HEK293T (cell line): Measurements from ENCODE around the gene ANKDD1A.

Source experiments
- CTCF ChIA-PET: fragments of 350-600 bp; formaldehyde crosslinking; extraction: SDS; loops from one replicate; lab custom pipeline; 2021; ENCODE audit warnings: antibody characterized with exemption, inconsistent platforms; lab: Yijun Ruan, JAX
- POLR2A ChIA-PET: fragments of 350-600 bp; formaldehyde crosslinking; extraction: SDS; loops from one replicate; lab custom pipeline; 2020; ENCODE audit warnings: antibody characterized with exemption, inconsistent platforms; lab: Yijun Ruan, JAX
- DNase-seq: peaks from one replicate; pipeline ENCODE4 v3.0.0; 2012; ENCODE audit warnings: mixed read lengths; ENCODE audit errors: extremely low spot score
- ARNT ChIP-seq: fragments of 450-650 bp; IDR thresholded peaks from 2 replicates; pipeline ENCODE4 v1.6.1; 2017; ENCODE audit warnings: mild to moderate bottlenecking
- BHLHE40 ChIP-seq: fragments of 450-650 bp; IDR thresholded peaks from 2 replicates; pipeline ENCODE4 v1.6.1; 2016; ENCODE audit warnings: mild to moderate bottlenecking, moderate library complexity, borderline replicate concordance
- CTBP1 ChIP-seq: fragments of 450-650 bp; IDR thresholded peaks from 2 replicates; pipeline ENCODE4 v1.6.1; 2016; ENCODE audit warnings: borderline replicate concordance
- ELF4 ChIP-seq: fragments of 450-650 bp; IDR thresholded peaks from 2 replicates; pipeline ENCODE4 v1.6.1; 2017; ENCODE audit warnings: antibody characterized with exemption
- FOXA1 ChIP-seq: fragments of 450-650 bp; IDR thresholded peaks from 2 replicates; pipeline ENCODE4 v1.6.1; 2016; ENCODE audit warnings: mild to moderate bottlenecking
- FOXK2 ChIP-seq: fragments of 450-650 bp; IDR thresholded peaks from 2 replicates; pipeline ENCODE4 v1.6.1; 2016; ENCODE audit warnings: mild to moderate bottlenecking
- FOXM1 ChIP-seq: fragments of 450-650 bp; IDR thresholded peaks from 2 replicates; pipeline ENCODE4 v1.6.1; 2017; ENCODE audit warnings: mild to moderate bottlenecking, borderline replicate concordance
- HDGF ChIP-seq: fragments of 450-650 bp; IDR thresholded peaks from 2 replicates; pipeline ENCODE4 v1.6.1; 2017; ENCODE audit warnings: antibody characterized with exemption, borderline replicate concordance
- L3MBTL2 ChIP-seq: fragments of 450-650 bp; conservative IDR thresholded peaks from 2 replicates; pipeline ENCODE4 v1.6.1; 2016; ENCODE audit warnings: mild to moderate bottlenecking
- LEF1 ChIP-seq: fragments of 450-650 bp; IDR thresholded peaks from 2 replicates; pipeline ENCODE4 v1.6.1; 2017; ENCODE audit warnings: mild to moderate bottlenecking, borderline replicate concordance
- NFRKB ChIP-seq: fragments of 450-650 bp; IDR thresholded peaks from 2 replicates; pipeline ENCODE4 v1.6.1; 2016; ENCODE audit warnings: mild to moderate bottlenecking, moderate library complexity
- SP1 ChIP-seq: fragments of 450-650 bp; IDR thresholded peaks from 2 replicates; pipeline ENCODE4 v1.6.1; 2017
- SUZ12 ChIP-seq: fragments of 450-650 bp; IDR thresholded peaks from 2 replicates; pipeline ENCODE4 v1.6.1; 2016; ENCODE audit warnings: mild to moderate bottlenecking
- TARDBP ChIP-seq: fragments of 450-650 bp; IDR thresholded peaks from 2 replicates; pipeline ENCODE4 v1.6.1; 2016
- ZNF384 ChIP-seq: fragments of 450-650 bp; IDR thresholded peaks from 2 replicates; pipeline ENCODE4 v1.6.1; 2016
- TF ChIP-seq, protein P1 (sequence below): fragments of 450-650 bp; IDR thresholded peaks from 2 replicates; pipeline ENCODE4 v1.6.1; 2016

ANKDD1A gene

GRCh38 chr15:64911311-64912186 is at the start of gene ANKDD1A:
TSS of gene ANKDD1A (plus strand) at chr15:64911902. CDS start at chr15:64911931, 29 bp downstream.
- CTCF ChIA-PET = no interaction called here
- POLR2A ChIA-PET = interaction anchor here (0.9 to 1.9 kb wide), 2 partner anchors 17 to 18 kb away, joined by 4 to 7 read pairs; no protein-coding TSS in a partner anchor
- TF ChIP-seq LEF1 = no peak
- TF ChIP-seq ELF4 = no peak
- TF ChIP-seq HDGF = no peak
- no peak for TF ChIP-seq FOXA1
- TF ChIP-seq, protein P1, sequence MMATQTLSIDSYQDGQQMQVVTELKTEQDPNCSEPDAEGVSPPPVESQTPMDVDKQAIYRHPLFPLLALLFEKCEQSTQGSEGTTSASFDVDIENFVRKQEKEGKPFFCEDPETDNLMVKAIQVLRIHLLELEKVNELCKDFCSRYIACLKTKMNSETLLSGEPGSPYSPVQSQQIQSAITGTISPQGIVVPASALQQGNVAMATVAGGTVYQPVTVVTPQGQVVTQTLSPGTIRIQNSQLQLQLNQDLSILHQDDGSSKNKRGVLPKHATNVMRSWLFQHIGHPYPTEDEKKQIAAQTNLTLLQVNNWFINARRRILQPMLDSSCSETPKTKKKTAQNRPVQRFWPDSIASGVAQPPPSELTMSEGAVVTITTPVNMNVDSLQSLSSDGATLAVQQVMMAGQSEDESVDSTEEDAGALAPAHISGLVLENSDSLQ = no peak
- TF ChIP-seq SUZ12 = no peak
- TF ChIP-seq L3MBTL2 = no peak
- TF ChIP-seq BHLHE40 = no peak
- no peak for TF ChIP-seq TARDBP
- no peak for TF ChIP-seq CTBP1
- no peak for TF ChIP-seq SP1
- no peak for TF ChIP-seq ZNF384
- no peak for TF ChIP-seq FOXM1
- DNase-seq = peak; percentile 68

- ChIA-PET CTCF (no interaction called here), POLR2A (interaction anchor here (1.1 kb wide), 1 partner anchor 17 kb away, joined by 3 read pairs; no protein-coding TSS in a partner anchor)
- DNase-seq = no peak
- TF ChIP-seq NFRKB = no peak
- no peak for TF ChIP-seq FOXA1
- no peak for TF ChIP-seq TARDBP
- TF ChIP-seq, protein P1 = no peak
- no peak for TF ChIP-seq SUZ12
- TF ChIP-seq HDGF = no peak
- TF ChIP-seq ARNT = no peak
- no peak for TF ChIP-seq LEF1
- TF ChIP-seq ELF4 = no peak
These were observed 49.7 kb upstream of the ANKDD1A start for GRCh38 chr15:64861960-64862359.

DNA sequence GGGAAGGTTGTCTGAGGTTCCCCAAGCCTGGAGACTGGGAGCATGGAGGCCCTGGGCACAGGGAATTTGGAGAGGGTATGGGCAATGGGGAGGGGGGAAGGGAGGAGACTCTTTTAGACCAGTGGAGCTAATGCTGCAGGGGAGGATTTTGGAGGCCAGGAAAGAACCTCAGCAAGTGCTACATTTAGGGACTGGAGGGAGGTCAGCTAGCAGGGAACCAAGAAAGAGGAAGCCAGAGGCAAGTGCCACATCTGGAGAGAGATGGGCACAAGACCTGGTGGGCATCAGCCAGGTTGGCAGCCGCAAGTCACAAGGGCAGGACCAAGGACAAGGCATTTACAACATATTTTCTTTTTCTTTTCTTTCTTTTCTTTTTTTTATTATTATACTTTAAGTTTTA is 49.3 kb upstream of the ANKDD1A start:
- no peak for DNase-seq
- ChIA-PET POLR2A (interaction anchor here (1.1 kb wide), 1 partner anchor 16 kb away, joined by 3 read pairs; no protein-coding TSS in a partner anchor), CTCF (no interaction called here)
- TF ChIP-seq CTBP1 (no peak), FOXA1 (no peak), BHLHE40 (no peak), ARNT (no peak), ELF4 (no peak), LEF1 (no peak), SP1 (no peak), L3MBTL2 (no peak), HDGF (no peak), TARDBP (no peak)

- POLR2A ChIA-PET = no interaction called here
- TF ChIP-seq ARNT (no peak), FOXM1 (no peak), FOXK2 (no peak), SUZ12 (no peak), BHLHE40 (no peak), ELF4 (no peak), CTBP1 (no peak), TARDBP (no peak), HDGF (no peak), L3MBTL2 (no peak), ZNF384 (no peak), LEF1 (no peak), FOXA1 (no peak), SP1 (no peak), NFRKB (no peak)
- TF ChIP-seq, protein P1 = no peak
- no peak for DNase-seq
- CTCF ChIA-PET = no interaction called here
These were observed 47.6 kb upstream of the ANKDD1A start for GRCh38 chr15:64864068-64864467.

DNA sequence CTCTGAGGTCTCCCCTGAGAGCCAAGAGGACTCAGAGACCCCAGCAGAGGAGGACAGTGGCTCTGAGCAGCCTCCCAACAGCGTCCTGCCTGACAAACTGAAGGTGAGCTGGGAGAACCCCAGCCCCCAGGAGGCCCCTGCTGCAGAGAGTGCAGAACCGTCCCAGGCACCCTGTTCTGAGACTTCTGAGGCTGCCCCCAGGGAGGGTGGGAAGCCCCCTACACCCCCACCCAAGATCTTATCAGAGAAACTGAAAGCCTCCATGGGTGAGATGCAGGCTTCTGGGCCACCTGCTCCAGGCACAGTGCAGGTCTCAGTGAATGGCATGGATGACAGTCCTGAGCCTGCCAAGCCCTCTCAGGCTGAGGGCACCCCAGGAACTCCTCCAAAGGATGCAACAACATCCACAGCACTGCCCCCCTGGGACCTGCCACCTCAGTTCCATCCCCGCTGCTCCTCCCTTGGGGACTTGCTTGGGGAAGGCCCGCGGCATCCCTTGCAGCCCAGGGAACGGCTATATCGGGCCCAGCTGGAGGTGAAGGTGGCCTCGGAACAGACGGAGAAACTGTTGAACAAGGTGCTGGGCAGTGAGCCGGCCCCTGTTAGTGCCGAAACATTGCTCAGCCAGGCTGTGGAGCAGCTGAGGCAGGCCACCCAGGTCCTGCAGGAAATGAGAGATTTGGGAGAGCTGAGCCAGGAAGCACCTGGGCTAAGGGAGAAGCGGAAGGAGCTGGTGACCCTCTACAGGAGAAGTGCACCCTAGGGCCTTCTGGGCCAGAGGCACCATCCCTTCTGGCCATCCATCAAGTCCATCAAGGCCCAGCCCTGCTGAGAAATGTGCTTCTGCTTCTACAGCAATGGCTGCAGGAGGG is 46.3 kb upstream of the ANKDD1A start:
- no peak for DNase-seq
- CTCF ChIA-PET = no interaction called here
- POLR2A ChIA-PET = no interaction called here

More for the DNA sequence above, 46.3 kb upstream of the ANKDD1A start:
- TF ChIP-seq FOXK2 = no peak
- no peak for TF ChIP-seq FOXA1
- TF ChIP-seq BHLHE40 = no peak
- TF ChIP-seq ZNF384 = no peak
- no peak for TF ChIP-seq SP1
- TF ChIP-seq FOXM1 = no peak
- TF ChIP-seq HDGF = no peak
- TF ChIP-seq, protein P1 = no peak
- TF ChIP-seq L3MBTL2 = no peak
- TF ChIP-seq NFRKB = no peak
- TF ChIP-seq ARNT = no peak
- TF ChIP-seq CTBP1 = no peak
- no peak for TF ChIP-seq ELF4
- TF ChIP-seq TARDBP = no peak
- no peak for TF ChIP-seq SUZ12
- TF ChIP-seq LEF1 = no peak
